Stimulated activated CD8-positive, alpha-beta memory T cell treated with anti-CD3 and anti-CD28 coated beads, Interleukin-15, amount 100 ng/mL, for 1 hour (primary cell): ENCODE measurements around the gene ATRNL1.

ENCODE experiments used
- DNase-seq: peaks from one replicate; pipeline ENCODE4 v3.0.0-alpha.2; 2020; ENCODE audit warnings: low read depth

The ATRNL1 gene

DNA sequence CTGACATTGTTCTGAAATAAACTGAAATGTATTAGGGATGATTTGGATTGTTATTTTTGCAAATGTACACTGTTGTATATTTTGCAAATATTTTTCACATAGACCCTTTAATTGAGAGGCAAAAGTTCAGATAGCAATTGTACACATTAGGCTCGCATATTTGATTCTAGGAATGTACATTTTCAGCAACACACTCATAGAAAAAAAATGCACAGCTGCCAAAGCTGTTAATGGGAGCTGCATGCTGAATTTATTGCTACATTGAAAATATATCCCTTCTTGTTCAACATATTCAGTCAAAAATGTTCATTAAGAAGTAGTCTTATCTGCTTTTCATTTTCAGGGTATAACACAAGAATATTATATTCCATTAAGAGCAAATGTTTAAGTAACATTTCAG is 512.9 kb downstream of the ATRNL1 start:
- no peak for DNase-seq

DNA sequence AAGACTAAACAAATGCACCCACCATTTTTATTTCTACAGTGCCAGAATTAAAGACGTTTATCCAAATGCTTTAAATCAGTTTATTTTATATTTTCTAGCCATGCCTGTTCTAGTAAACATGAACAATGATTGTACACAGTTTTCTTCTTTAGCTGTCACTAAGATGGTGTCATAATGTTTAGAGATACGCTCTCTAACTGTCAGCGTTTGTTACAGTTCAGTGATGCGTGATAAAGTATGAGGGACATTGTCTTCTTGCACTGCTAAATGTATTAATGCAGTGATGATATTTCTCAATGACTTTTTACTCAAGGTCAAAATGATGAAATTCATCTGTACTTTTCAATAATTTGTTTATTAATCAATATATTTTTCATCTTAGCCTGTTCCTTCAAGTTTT is 513.6 kb downstream of the ATRNL1 start:
- DNase-seq, result no peak

DNA sequence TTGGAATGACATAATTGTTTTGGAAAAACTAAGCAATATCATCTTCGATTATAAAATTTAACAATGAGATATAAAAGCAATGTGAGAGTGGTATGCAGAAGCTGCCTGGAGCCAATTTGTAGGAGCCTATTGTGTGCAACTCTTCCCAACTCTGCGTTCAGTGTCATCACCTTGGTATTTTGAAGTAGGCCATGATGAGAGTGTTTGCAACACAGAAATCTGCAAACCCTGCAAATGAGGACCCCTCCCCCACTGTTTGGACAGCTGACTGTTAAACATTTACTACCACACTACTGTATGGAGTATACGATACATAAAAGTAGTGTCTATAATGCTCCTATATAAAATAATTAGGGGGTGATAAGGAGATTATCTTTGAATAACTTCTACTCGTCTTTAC is 531.3 kb downstream of the ATRNL1 start:
- DNase-seq, result no peak

DNA sequence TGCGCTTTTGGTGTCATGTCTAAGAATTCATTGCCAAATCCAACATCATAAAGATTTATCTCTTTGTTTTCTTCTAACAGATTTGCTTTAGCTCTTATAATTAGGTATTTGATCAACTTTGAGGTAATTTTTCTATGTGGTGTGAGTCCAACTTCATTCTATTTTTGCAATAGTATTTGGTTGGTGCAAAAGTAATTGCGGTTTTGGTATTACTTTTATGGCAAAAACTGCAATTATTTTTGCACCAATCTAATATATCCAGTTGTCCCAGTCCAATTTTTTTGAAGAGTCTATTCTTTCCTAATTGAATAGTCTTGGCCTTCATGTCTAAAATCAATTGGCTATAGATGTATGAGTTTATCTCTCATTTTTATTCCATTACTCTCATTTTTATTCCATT is 535.5 kb downstream of the ATRNL1 start:
- DNase-seq, result no peak

DNA sequence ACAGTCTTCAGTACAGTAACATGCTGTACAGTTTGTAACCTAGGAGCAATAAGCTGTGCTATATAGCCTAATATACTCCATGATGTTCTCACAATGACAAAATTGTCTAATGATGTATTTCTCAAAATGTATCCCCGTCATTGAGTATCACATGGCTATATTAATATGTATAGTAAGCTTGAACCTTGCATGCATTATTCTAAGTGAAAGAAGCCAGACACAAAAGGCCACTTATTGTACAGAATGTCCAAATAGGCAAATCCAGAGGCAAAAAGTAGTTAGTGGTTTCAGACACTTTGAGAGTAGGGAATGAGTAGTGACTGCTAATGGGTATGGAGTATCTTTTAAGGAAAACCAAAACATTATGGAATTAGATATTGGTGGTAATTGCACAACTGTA is 545.1 kb downstream of the ATRNL1 start:
- DNase-seq, result no peak

DNA sequence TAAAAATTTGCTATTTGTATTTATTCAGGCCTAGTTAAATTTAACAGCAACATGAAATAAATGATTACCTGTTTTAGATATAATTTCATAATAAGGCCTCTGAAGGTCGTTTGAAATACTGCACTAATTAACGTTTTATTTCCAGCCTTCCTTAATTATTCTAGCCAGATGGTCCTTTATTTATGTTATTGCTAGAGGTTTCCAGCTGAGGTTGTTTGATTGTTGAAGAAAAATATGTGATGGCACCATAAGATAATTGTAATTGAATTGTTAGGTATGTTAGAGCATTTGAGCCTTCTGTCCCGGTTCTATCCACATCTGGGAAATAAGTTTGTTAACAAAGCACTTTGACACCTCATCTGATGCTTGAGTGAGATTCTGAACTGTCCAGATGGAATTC is 556.1 kb downstream of the ATRNL1 start:
- no peak for DNase-seq

DNA sequence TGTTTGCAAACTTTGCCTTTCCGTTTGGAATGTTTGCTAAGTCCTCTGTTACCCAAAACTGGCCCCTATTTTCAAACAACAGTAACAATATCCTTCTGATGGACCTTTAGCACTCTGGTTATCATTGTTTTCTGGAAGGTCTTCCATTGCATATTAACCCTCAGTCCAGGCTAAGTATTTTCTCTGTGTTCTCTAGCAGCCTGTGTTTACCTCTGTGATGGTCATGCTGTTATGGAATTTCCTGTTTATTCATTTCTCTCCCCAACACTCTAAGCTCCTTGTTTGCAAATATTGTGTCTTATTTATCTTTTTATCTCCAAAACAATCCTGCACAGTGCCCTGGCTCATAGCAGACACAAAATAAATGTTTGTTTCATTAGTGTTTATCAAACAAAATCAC is 560.3 kb downstream of the ATRNL1 start:
- DNase-seq, result no peak

DNA sequence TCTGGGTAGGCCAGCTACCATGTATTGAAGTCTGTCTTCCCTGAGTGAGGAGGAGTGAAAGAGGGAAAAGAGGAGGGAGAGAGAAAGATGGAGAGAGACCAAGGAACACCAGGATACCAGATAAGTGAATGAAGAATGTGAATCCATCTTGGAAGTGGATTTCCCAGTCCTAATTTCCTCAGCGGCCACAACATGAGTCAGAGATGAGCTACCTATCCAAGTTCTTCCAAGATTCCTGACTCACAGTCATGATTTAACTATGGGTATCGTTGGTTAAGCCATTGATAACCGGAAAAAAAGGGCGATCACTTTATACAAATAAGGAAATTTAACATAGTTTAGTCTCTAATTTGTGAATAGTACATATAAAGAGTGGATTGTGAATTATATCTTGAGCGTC is 561.8 kb downstream of the ATRNL1 start:
- no peak for DNase-seq

DNA sequence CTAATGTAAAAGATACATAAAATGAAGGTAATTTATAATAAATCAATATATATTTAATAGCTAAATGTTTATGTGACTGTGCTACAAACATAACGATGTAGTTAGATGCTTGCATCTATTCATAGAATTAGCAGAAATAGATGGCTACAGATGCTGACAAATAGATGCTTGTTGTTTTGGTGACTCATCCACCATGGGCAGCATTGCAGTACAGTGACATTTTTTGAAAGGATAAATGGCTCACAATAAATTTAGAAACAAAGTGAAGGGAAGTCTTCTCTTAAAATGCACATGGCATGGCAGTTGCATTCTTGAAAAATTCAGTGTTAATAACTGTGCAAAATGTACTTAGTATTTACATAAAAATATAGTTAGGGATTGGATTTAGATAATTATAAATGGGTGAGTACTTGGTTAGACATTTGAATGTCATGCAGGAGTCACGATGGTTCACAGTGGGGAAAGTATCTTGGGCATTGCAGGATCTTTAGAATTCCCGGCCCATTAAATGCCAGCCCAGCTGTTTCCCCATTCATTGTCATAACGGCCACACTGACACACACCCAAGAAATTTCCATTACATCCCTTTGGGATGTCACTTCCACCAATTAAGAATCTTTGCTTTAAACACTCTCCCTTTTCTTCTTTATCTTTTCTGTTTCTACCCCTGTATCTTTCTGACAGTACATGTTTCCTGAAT is 564.1 kb downstream of the ATRNL1 start:
- DNase-seq, result no peak

DNA sequence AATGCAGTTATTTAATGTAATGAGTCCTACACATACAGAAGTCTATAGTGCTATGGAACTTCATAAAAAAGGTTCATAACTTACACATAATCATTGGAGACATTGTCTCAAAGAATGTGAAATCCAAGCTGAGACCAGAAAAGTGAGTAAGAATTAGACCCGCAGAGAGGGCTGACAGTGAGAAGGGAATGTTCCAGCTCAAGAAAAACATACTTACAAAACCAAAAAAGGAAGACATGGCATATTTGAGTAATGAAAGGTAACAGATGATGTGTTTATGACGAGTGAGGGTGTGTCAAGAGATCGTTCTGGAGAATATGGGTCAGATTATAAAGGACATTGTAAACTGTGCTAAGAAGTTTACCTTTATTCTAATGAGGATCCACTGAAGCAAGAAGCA is 566.5 kb downstream of the ATRNL1 start:
- DNase-seq, result no peak

DNA sequence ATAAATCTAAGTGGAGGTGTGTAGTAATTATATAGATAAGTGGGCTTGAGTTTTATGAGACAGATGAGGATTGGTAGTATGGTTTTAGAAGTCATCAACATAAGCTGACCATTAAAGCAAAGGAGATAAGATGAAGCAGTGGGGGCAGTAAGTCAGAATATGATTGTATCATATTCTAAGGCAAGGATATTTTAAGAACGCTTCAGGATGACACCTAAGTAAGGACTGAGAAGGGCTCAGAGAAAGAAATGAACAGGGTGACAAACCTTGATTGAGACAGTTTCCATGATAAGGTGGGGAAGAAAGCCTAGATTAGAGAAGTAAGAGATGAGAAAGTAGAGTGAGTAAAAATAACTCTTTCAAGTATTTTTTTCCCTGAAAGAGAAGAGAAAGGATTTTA is 567.2 kb downstream of the ATRNL1 start:
- DNase-seq, result no peak

DNA sequence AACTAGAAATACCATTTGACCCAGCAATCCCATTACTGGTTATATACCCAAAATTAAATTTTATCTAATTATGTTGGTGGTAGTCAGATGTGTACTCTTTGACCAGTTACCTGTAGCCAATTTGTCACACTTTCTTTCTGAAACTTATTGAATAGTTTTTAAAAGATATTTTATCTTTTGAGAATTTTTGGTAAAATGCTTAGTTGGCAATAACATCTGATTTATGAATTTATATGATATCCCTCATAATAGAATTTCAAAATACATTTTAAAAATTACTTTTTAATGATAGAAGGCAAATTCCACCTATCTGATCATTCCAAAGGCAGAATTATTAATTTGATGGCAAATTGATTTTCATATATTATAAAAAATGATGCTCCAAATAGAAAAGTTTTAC is 569.3 kb downstream of the ATRNL1 start:
- no peak for DNase-seq

DNA sequence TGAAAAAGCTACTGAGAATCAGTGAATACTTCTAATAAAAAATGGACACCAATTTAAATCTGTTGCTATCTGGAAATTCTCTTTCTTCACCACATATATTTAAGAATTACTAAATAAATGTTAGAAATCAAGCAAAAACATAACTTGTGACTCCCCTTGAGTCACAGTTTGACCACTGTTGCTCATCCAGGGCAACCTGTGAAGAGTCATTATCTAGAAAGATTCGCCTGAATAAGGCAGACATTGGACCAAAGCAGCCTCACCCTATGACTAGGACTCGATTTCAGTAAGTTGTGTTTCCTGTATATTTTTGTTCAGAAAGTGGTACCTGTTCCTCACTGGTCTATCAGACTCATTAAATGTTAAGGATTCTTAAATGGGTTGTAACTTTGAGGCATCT is 572.4 kb downstream of the ATRNL1 start:
- DNase-seq, result no peak

DNA sequence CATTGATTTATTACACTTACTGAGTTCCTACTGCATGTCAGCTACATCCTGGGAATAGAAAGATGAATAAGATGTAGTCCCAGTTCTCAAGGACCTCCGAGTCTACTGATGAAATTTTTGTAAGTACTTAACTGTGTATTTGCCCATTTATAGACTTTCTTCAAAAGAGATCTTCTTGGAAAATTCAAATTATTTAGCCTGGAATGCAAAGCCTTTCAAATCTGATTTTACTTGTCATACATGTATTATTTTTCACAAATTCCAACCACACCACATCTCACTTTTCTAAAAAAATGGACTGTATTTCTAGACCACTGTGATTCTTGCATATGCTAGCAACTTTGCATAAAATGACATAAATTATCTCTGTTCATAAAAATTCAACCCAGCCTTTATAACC is 581.3 kb downstream of the ATRNL1 start:
- no peak for DNase-seq

DNA sequence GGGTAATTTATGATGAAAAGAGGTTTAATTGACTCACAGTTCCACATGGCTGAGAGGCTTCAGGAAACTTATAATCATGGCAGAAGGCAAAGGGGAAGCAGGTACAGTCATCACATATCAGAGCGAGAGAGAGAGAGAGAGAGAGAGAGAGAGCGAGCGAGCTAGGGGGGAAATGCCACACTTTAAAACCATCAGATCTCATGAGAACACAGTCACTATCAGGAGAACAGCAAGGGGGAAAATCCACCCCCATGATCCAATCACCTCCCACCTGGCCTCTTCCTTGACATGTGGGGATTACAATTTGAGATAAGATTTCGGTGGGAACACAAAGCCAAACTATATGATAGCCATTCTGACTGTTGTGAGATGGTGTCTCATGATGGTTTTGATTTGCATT is 603.6 kb downstream of the ATRNL1 start:
- DNase-seq, result no peak

DNA sequence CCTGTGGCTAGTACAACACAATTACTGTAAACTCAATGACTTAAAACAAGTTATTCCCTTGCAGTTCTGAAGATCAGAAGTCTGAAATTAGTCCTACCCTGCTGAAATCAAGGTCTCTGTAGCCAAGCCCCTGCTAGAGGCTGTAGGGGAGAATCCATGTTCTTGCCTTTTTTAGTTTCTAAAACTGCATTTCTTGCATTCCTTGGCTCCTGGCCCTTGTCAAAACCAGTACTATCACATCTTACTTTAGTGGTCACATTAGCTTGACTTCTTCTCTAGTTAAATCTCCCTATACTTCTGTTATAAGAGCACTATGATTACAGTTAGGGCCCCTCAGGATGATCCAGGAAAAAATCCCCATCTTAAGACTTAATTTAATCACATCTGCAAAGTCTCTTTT is 612.9 kb downstream of the ATRNL1 start:
- no peak for DNase-seq

DNA sequence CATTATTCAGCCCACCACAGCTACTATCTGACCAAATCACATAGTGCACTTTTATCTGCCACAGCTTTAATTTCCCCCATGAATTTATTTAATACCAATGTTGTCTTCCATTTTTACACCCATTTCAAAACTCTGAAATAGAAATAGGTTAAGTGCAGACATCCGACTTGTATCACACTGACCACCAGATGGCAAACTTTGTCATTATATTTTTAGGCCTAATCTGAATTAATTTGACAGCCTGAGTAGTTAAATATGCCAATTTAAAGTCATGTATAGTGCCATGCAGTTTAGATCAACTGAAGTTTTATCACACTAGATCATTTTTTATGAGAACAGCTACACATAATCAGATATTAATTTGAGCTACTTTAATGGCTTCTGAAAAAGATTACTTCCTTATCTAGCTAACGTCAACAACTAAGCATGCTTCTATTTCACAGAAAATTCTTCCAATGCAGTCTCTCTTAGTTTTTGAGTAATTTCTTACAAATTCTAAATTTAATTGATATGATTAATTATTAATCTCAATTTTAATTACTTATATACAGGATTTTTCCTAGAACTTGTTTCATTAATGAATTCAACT is 613.4 kb downstream of the ATRNL1 start:
- no peak for DNase-seq

DNA sequence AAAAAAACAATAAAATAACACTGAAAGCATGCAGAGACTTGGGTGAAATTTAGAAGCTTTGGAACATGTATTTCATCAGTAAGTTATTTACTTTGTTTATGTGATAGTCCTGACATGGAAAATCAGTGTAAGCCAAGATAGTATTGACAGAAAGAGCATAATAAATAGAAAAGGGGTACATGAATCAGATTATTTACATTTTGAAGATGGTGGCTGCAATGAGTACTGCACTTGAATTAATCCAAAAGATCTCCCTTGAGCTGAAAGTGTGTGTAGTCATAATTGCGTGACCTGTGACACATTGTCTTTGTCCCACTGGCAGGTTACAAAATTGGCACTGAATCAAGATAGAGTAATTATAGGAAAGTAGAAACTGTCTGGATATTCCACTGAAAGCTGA is 617.0 kb downstream of the ATRNL1 start:
- no peak for DNase-seq

DNA sequence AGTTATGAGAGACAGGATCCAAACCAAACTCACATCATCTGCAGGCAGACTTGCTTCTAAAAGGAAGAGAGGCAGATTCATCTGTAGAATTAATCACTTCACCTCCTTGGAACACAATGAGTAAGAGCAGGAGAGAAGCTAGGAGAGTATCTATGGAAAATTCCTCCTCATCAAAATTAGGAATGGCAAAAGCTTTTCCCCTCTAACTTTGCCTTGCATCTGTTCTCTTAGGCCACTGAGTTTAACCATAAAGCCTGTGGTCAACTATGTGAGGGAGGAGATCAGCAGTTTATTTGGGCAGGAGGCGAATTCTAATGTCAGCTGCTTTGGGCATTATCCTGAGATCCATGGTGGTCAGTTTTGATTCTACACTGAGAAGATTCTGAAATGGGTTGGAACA is 618.1 kb downstream of the ATRNL1 start:
- no peak for DNase-seq

DNA sequence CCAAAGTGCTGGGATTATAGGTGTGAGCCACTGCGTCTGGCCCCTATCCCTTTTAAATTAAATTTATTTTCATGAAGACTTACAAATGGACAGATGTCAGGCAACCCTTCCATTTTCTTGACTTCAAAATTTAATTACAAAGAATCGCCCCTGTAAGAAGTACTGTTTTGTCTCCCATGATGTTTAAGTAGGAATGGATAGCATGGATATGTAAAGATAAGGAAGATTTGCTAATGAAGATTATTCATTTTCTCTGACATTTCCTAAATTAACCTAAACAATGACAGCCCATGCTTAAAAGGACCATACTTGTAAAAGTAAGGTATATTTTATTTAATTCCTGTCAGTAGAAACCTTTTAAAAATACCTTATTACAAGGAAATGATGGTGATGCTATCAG is 627.0 kb downstream of the ATRNL1 start:
- no peak for DNase-seq

DNA sequence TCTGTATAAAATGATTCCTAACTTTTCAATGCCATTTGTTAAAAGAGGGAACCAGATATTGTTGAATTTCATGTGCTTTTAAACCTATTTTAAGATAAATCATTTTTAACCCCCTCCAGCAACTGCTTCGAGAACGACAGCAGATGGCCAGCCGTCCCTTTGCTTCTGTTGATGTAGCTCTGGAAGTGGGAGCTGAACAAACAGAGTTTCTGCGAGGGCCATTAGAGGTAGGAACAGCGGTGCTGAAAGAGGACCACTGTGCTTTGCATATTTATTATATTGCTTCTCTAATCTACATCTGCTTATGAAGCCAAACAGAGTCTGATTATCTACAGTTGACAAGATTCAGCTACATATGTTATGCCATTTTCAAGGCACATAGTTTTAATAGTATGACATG is 634.0 kb downstream of the ATRNL1 start:
- DNase-seq, result no peak

DNA sequence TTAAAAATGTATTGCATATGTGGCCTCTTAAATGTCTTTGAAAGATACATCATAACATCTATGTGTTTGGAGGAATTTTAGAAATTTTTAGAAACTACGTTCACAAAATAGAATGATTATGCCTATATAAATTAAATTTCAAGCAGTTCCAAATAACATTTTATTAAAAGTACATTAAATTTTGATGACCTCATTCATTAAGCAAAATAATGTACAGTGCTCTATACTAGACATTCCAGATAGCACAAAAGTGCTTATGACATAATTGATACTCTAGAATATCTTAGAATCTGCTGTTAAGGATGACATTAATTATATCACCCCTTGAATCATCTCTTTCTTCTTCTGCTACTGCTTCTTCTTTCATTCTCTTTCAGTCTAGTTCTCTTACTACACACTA is 650.9 kb downstream of the ATRNL1 start:
- DNase-seq, result no peak

DNA sequence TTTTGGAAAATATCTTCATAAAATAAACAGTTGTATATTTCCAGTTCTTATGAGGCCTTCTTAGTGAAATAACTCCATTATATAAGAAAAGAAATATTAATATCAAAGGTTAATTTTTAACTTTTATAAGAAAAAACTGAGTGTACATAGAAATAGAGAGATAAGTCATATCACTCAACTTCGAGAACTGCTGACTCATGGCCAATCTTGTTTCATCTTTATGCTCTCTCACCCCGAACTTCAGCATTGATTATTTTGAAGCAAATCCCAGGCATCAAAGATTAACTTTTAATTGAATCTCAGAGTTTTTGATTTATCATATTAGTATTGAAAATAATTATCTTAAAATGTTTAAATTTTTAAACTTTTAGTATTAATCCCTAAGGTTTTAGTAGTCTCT is 652.8 kb downstream of the ATRNL1 start:
- no peak for DNase-seq

DNA sequence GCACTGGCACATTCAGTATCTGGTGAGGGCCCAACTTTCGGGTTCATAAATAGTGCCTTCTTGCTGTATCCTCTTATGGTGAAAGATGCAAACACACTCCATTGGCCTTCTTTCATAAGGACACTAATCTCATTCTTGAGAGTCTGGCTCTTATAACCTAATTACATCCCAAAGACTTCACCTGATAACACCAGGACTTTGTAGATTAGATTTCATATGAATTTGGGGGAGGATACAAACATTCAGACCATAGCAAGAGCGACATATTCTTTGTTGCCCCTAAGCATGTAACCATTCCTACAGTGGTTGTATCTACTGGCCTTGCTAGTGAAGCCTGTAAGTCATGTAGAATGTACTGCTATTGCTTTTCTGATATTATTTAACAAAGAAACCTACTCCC is 654.6 kb downstream of the ATRNL1 start:
- DNase-seq, result no peak
